HK-2 (cell line): Measurements from ENCODE around the gene ARSI.

ENCODE experiments used
- DNase-seq: peaks from one replicate; pipeline ENCODE4 v3.0.0-alpha.2; 2018; ENCODE audit not compliant: unreplicated experiment

Gene ARSI

GRCh38 chr5:150247726-150248125, 55.0 kb downstream of the ARSI start:
- no peak for DNase-seq

GRCh38 chr5:150246835-150247234, 55.9 kb downstream of the ARSI start:
- no peak for DNase-seq

DNA sequence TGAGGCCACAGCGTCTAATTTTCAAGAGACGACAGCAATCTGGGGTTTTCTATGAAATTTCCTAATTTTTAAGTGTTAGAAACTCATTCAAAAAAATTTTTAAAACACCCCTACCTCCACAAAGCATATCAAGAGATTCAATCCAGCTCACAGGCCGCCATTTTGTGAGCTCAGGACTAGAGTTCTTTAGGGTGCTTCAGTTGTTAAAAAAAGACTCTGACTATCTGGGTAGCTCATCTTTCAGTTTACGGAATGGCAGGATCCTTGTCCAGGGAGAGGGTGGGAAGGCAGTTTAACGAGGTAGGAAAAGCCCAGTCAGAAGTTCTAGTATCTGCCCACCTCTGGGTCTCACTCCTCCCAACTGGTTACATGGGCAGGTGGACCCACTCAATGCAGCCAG, 56.3 kb downstream of the ARSI start:
- DNase-seq, result no peak
